NK-92 (cell line): ENCODE measurements around the gene ADCK1.
"Not testable (repeated sequence)": the region's sequence is repeated elsewhere in the genome, so short reads cannot be mapped to it uniquely, and the experiment has no call there.

ENCODE experiments used
- DNase-seq: peaks from one replicate; lab custom pipeline; 2025; ENCODE audit not compliant: unreplicated experiment; lab: John Stamatoyannopoulos, UW

The ADCK1 gene

GRCh38 chr14:77864580-77864979, 64.7 kb downstream of the ADCK1 start:
- DNase-seq: no peak

GRCh38 chr14:77865455-77865854, 65.5 kb downstream of the ADCK1 start:
- DNase-seq: no peak

GRCh38 chr14:77866932-77867331, 67.0 kb downstream of the ADCK1 start:
- no peak for DNase-seq

- DNase-seq: no peak
These were observed 67.6 kb downstream of the ADCK1 start for GRCh38 chr14:77867476-77867875.

GRCh38 chr14:77868552-77869285, 68.8 kb downstream of the ADCK1 start:
- DNase-seq: no peak

- no peak for DNase-seq
These were observed 69.4 kb downstream of the ADCK1 start for GRCh38 chr14:77869340-77869739.

GRCh38 chr14:77870646-77871045, 70.7 kb downstream of the ADCK1 start:
- no peak for DNase-seq

GRCh38 chr14:77872152-77872551, 72.2 kb downstream of the ADCK1 start:
- DNase-seq: no peak

GRCh38 chr14:77872983-77873382, 73.1 kb downstream of the ADCK1 start:
- no peak for DNase-seq

GRCh38 chr14:77878783-77879182, 78.9 kb downstream of the ADCK1 start:
- DNase-seq: no peak

GRCh38 chr14:77880056-77880455, 80.1 kb downstream of the ADCK1 start:
- DNase-seq: no peak

- DNase-seq: no peak
These were observed 82.2 kb downstream of the ADCK1 start for GRCh38 chr14:77882098-77882497.

- DNase-seq: no peak
These were observed 82.7 kb downstream of the ADCK1 start for GRCh38 chr14:77882636-77883035.

GRCh38 chr14:77883131-77883846, 83.4 kb downstream of the ADCK1 start:
- no peak for DNase-seq

- no peak for DNase-seq
These were observed 83.9 kb downstream of the ADCK1 start for GRCh38 chr14:77883847-77884238.

- no peak for DNase-seq
These were observed 85.5 kb downstream of the ADCK1 start for GRCh38 chr14:77885367-77885766.

GRCh38 chr14:77886010-77886409, 86.1 kb downstream of the ADCK1 start:
- no peak for DNase-seq

- not testable (repeated sequence) for DNase-seq
These were observed 89.0 kb downstream of the ADCK1 start for GRCh38 chr14:77888903-77889302.

- DNase-seq: no peak
These were observed 90.1 kb downstream of the ADCK1 start for GRCh38 chr14:77889971-77890442.

- DNase-seq: no peak
These were observed 91.0 kb downstream of the ADCK1 start for GRCh38 chr14:77890873-77891272.

- DNase-seq: no peak
These were observed 92.5 kb downstream of the ADCK1 start for GRCh38 chr14:77892381-77892871.

- no peak for DNase-seq
These were observed 93.1 kb downstream of the ADCK1 start for GRCh38 chr14:77892890-77893484.
